Endodermal cell (in vitro differentiated cells): ENCODE measurements around the gene NPTX1. TPM values are rescaled to one million over a fixed set of nuclear protein-coding genes. Genes with fewer than 3 reads are reported as not detected.

Experiments
- DNase-seq: peaks from one replicate; pipeline ENCODE4 v3.0.0-alpha.2; 2017
- H3K27ac ChIP-seq: 2 replicates; pipeline ENCODE4 v1.5.1; 2013; ENCODE audit warnings: mild to moderate bottlenecking, low read depth, low read length, moderate library complexity
- H3K27me3 ChIP-seq: 2 replicates; pipeline ENCODE4 v1.6.1; 2013; ENCODE audit warnings: mild to moderate bottlenecking, low read length, moderate library complexity; ENCODE audit not compliant: insufficient read depth, control insufficient read depth, poor library complexity, severe bottlenecking
- H3K36me3 ChIP-seq: 2 replicates; pipeline ENCODE4 v1.7.0; 2013; ENCODE audit warnings: mild to moderate bottlenecking, low read length, moderate library complexity; ENCODE audit not compliant: control insufficient read depth, insufficient read depth
- H3K4me1 ChIP-seq: one replicate; pipeline ENCODE4 v1.7.0; 2013; ENCODE audit warnings: low read length; ENCODE audit not compliant: control insufficient read depth, insufficient read depth
- H3K4me3 ChIP-seq: 2 replicates; pipeline ENCODE4 v1.5.1; 2013; ENCODE audit warnings: mild to moderate bottlenecking, low read length, moderate library complexity
- H3K9ac ChIP-seq: 2 replicates; pipeline ENCODE4 v1.6.1; 2013; ENCODE audit warnings: mild to moderate bottlenecking, low read length, moderate library complexity; ENCODE audit not compliant: poor library complexity, severe bottlenecking; ENCODE audit errors: extremely low read depth
- H3K9me3 ChIP-seq: 2 replicates; pipeline ENCODE4 v1.6.1; 2013; ENCODE audit warnings: mild to moderate bottlenecking, low read length, moderate library complexity; ENCODE audit not compliant: control insufficient read depth
- H3K27ac Mint-ChIP-seq: 2 replicates; pipeline ENCODE4 v1.8.0; 2020; ENCODE audit warnings: mixed read lengths
- H3K27me3 Mint-ChIP-seq: 2 replicates; pipeline ENCODE4 v1.8.0; 2021; ENCODE audit warnings: mild to moderate bottlenecking, mixed read lengths; ENCODE audit not compliant: insufficient read depth
- H3K36me3 Mint-ChIP-seq: 2 replicates; pipeline ENCODE4 v1.8.0; 2020; ENCODE audit warnings: low read depth, mixed read lengths
- H3K4me1 Mint-ChIP-seq: 2 replicates; pipeline ENCODE4 v1.8.0; 2020; ENCODE audit warnings: mixed read lengths
- H3K4me3 Mint-ChIP-seq: 2 replicates; pipeline ENCODE4 v1.8.0; 2020; ENCODE audit warnings: mild to moderate bottlenecking, moderate library complexity, mixed read lengths
- H3K9me3 Mint-ChIP-seq: 2 replicates; pipeline ENCODE4 v1.8.0; 2020; ENCODE audit warnings: mild to moderate bottlenecking, mixed read lengths
- WGBS, 2 experiments: methylation state at CpG; one replicate each; pipeline versions ENCODE4 v1.1.5 to v1.1.7; 2013; ENCODE audit warnings: missing lambda C conversion rate in 2 of 2, mixed read lengths in 1 of 2; ENCODE audit not compliant: insufficient coverage in 1 of 2, insufficient read length in 1 of 2; 5-methylcytosine and 5-hydroxymethylcytosine counted together
- total RNA-seq, 2 donors: library from RNA; stranded (reverse); fragmentation: NEBNext Ultra II Directional in 1 of 2; extraction: Animal tissue kit (Norgen Biotek cat#: 25700) in 1 of 2; gene quantifications; 2 replicates in 1 of 2; 3 replicates in 1 of 2; pipeline ENCODE4 v1.2.1, GENCODE V29; 2021
- TF ChIP-seq, protein P1 (sequence below): fragments of 200-600 bp; sonication (generic); conservative IDR thresholded peaks from 2 replicates; pipeline ENCODE4 v1.5.0; 2021; ENCODE audit warnings: antibody characterized with exemption, mild to moderate bottlenecking

NPTX1 gene
- total RNA-seq, 2 donors from 2014 or later = 0.24 to 2.3 TPM

GRCh38 chr17:80444644-80444979 is 31.8 kb downstream of the NPTX1 start:
- Histone ChIP-seq H3K36me3 (no peaks in the 10 kb centered on the region), H3K4me3 (no peak overlapping the region), H3K27ac (no peak overlapping the region), H3K27me3 (peaks cover 32% of the 10 kb centered on the region), H3K9me3 (no peaks in the 10 kb centered on the region), H3K4me1 (no peaks in the 10 kb centered on the region), H3K9ac (no peak overlapping the region)
- 84% methylated on average over 4 of the region's 6 CpGs; no CpG with 5 or more reads in 1 of the 2 experiments for WGBS, 2 experiments
- Mint-ChIP-seq H3K27ac (no peak overlapping the region), H3K36me3 (no peaks in the 10 kb centered on the region), H3K27me3 (peaks cover 17% of the 10 kb centered on the region), H3K4me3 (no peak overlapping the region), H3K4me1 (no peaks in the 10 kb centered on the region), H3K9me3 (no peaks in the 10 kb centered on the region)
- TF ChIP-seq, protein P1, sequence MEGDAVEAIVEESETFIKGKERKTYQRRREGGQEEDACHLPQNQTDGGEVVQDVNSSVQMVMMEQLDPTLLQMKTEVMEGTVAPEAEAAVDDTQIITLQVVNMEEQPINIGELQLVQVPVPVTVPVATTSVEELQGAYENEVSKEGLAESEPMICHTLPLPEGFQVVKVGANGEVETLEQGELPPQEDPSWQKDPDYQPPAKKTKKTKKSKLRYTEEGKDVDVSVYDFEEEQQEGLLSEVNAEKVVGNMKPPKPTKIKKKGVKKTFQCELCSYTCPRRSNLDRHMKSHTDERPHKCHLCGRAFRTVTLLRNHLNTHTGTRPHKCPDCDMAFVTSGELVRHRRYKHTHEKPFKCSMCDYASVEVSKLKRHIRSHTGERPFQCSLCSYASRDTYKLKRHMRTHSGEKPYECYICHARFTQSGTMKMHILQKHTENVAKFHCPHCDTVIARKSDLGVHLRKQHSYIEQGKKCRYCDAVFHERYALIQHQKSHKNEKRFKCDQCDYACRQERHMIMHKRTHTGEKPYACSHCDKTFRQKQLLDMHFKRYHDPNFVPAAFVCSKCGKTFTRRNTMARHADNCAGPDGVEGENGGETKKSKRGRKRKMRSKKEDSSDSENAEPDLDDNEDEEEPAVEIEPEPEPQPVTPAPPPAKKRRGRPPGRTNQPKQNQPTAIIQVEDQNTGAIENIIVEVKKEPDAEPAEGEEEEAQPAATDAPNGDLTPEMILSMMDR = no peak
- no peak for DNase-seq

DNA sequence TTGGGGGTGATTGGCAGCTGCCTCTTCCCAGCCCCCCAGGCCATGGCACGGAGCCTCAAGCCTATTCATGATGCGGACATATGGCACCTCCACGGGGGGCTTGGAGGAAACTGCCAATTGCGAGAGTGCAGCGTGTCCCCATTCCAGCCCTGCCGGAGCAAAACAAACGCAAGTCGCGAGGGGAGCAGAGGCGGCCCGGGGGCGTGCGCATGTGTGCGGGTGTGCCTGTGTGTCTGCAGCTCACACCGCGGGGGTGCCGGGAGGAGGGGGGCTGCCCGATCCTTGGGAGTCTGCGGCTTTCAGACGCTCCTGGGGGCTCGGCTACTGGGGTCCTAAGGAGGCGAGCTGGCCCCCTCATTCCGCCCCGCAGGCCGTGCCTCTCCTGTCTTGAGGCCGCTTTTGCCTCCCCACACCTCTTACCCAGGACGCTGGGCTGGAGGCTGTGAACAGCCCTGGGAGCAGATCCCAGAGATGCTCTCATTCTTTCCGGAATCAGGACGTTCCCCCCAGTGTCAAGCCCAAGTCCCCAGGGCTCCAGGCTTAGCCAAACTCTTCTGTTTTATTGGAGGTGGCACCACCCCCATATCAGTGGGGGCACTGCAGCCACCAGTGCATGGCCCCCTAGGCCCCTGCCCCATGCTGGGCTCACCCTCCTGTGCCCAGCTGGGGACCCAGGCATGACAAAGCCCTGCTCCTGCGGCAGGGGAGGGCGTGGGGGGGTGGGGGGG is 32.3 kb downstream of the NPTX1 start:
- DNase-seq = peak; percentile 75
- 22 to 24% methylated on average over 15 to 29 of the region's 31 CpGs for WGBS, 2 experiments

DNA sequence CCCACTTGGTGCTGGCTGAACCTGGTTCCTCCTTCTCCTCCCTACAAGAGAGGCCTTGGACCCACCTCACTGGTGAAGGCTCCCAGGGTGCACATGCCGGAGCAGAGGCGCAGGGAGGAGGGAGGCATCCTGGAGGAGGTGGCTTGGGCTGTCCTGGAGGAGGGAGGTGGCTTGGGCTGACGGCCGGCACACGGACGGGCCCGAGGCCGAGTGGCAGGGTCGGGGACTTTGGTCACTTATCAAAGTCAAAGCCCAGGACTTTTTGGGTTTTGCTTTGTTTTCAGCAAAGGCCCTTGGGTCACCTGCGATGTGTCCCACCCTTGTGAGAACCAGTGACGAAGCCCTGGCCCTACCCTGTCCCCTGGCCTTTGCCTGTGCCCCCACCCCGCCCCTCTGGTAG is 32.9 kb downstream of the NPTX1 start:
- Mint-ChIP-seq H3K4me1 (no peaks in the 10 kb centered on the region), H3K4me3 (no peak overlapping the region), H3K9me3 (no peaks in the 10 kb centered on the region), H3K36me3 (no peaks in the 10 kb centered on the region), H3K27me3 (peaks cover 17% of the 10 kb centered on the region), H3K27ac (no peak overlapping the region)
- H3K9me3 ChIP-seq = no peaks in the 10 kb centered on the region
- TF ChIP-seq, protein P1 = no peak
- WGBS, 2 experiments = 54 to 60% methylated on average over 1 to 12 of the region's 12 CpGs
- peaks cover 32% of the 10 kb centered on the region for H3K27me3 ChIP-seq
- DNase-seq = no peak
- H3K4me1 ChIP-seq = no peaks in the 10 kb centered on the region
- H3K4me3 ChIP-seq = no peak overlapping the region
- H3K27ac ChIP-seq = no peak overlapping the region
- H3K36me3 ChIP-seq = no peaks in the 10 kb centered on the region
- no peak overlapping the region for H3K9ac ChIP-seq

More for the DNA sequence above, 32.3 kb downstream of the NPTX1 start:
- H3K27me3 ChIP-seq = peaks cover 32% of the 10 kb centered on the region
- no peak overlapping the region for H3K9ac ChIP-seq
- Mint-ChIP-seq H3K4me3 (no peak overlapping the region), H3K4me1 (no peaks in the 10 kb centered on the region), H3K36me3 (no peaks in the 10 kb centered on the region), H3K9me3 (no peaks in the 10 kb centered on the region), H3K27ac (no peak overlapping the region), H3K27me3 (peaks cover 17% of the 10 kb centered on the region)
- H3K4me1 ChIP-seq = no peaks in the 10 kb centered on the region
- TF ChIP-seq, protein P1 = no peak
- H3K36me3 ChIP-seq = no peaks in the 10 kb centered on the region
- H3K27ac ChIP-seq = no peak overlapping the region
- H3K9me3 ChIP-seq = no peaks in the 10 kb centered on the region
- no peak overlapping the region for H3K4me3 ChIP-seq
